ENCODE results near the gene TIMP2. TPM values are rescaled to one million over a fixed set of nuclear protein-coding genes. Genes with fewer than 3 reads are reported as not detected.
"Not testable (repeated sequence)": the region's sequence is repeated elsewhere in the genome, so short reads cannot be mapped to it uniquely, and the experiment has no call there.

TIMP2 gene
- total RNA-seq, 1 donor from 2014 or later: 33.2 TPM

GRCh38 chr17:78954684-78955083 is 29.5 kb upstream of the TIMP2 start:
- no peak for DNase-seq

DNA sequence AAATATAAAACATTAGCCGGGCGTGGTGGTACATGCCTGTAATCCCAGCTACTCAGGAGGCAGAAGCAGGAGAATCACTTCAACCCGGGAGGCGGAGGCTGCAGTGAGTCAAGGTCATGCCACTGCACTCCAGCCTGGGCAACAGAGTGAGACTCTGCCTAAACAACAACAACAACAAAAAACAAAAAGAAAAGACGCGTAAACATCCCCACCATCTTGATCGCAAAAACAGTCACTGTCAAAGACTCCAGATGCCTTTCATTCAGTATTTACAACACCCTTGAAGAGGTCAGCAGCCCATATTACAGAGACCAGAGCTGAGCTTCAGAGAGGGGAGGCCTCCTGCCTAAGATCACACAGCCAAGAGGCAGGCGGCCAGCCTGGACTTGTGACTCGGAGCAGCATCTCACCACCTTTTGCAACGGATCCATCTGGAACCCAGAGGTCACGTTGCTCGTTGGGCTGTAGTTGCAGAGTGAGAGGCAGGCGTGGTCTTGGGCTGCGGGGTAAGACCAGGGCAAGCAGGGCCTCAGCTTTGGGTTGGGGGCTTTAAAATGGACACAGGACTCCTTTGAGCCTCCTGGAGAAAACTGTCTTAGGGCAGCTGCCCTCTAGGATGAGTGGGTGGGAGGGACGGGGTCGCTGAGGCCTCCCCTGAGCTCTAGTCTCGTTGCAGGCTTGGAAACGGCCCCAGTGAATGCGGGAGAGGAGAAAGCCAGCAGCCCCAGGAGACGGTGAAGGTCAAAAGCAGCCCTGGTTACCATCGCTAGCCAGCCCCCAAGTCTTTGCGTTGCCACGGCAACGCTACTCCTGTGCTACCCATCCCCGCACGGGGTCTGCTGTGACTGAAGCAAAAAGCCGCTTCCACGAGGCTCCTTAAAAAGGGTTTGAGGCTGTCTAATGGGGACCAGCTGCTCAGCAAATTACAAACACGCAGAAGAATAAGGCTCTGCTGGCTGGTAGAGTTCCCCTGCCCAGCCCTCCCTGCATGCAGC is 28.5 kb upstream of the TIMP2 start:
- DNase-seq: no peak

DNA sequence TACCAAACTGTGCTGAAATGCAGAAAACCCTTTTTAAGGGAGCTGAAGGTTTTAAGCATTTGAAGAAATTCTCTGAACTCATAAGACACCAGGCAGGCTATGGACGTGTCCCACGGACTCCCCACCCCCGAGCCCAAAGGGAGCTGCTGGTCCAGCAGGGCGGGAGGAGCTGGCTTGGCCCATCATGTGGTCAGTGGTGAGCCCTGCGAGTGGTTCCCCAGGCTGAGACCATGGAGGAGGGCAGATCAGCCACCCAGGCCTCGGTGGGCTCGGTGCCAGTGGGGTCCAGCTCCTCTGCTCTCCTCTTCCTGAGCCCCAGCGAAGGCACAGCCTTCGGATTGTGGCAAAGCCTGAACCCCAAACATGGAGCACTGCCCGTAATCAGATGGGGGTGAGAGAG is 27.5 kb upstream of the TIMP2 start:
- no peak for DNase-seq

DNA sequence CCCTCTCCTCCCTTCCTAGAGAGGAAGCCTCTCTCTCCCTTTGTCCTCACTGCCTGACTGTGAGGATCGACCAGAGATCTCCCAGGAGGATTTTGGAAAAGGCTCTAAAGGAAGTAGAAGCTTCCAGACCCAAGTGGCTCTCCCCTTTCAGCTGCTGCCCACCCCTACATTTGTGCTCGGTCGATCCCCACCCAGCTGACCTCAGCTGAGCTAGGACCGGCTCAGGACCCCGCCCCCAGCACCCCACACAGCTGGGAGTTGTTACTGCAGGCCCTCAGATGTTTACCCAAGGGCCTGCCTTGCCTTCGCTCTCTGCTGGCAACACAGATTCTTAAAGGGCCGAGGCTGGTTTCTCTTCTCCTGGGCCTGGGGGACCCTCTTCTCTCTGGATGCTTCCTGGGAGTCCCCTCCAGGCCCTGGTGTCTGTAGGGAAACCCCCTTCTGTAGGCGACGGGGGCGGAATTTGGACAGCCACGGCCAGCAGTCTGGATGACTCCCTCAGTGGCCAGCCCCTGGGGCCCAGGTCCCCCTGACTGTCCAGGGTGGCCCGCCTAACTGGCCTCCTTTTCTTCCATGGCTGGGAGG is 26.9 kb upstream of the TIMP2 start:
- DNase-seq: no peak

GRCh38 chr17:78950870-78951269 is 25.7 kb upstream of the TIMP2 start:
- no peak for DNase-seq

DNA sequence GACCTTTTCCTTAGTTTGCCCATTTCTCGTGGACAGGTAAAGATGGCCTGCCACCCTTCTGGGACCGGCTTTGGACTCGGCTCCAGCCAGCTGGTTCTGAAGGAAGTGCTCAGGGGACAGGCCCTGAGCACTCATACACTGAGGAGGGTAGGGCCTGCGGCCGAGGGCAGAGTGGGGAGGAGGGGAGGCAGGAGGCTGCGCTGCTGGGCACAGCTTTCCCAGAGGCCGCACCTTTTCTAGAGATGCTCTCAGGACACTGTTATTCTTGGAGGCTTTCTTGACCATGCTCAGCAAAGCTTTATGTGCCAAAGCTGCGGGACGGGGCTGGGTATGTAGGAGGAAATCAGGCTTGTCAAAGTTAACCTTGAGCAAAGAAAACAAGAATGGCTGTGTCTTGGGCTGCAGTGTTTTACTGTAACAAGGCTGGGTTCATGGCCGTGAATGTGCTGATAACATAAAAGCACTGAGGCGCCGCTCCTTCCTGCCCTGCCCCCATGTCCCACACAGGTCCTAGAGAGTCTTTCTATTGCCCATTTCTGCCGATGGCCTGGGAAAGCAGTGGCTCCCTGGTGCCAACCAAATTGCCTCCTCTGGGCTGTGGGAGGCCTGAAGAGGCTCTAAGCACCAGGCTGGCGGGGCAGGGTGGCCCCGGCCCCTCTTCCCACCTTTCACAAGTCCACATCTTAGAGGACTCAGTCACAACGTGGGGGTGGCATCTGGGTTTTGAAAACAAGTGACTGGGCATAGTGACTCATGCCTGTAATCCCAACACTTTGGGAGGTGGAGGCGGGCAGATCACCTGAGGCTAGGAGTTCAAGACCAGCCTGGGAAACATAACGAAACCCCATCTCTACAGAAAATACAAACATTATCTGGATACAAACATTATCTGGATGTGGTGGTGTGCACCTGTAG is 22.3 kb upstream of the TIMP2 start:
- no peak for DNase-seq

DNA sequence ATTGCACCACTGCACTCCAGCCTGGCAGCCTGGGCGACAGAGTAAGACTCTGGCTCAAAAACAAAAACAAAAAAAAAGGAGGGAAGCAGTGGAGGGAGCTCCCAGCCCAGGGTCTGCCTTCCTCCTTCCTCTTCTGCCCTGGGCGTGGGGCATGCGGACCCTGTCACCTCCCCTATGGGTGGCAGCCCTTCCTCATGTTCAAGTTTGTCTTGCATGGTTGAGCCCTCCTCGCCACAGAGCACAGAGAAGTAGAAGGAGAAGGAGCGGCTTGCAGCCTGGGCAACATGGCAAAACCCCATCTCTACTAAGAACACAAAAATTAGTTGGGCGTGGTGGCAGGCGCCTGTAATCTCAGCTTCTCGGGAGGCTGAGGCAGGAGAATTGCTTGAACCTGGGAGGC is 21.4 kb upstream of the TIMP2 start:
- DNase-seq: no peak

- DNase-seq: no peak
Observed at GRCh38 chr17:78946131-78946530, 20.9 kb upstream of the TIMP2 start.

GRCh38 chr17:78945455-78945854 is 20.3 kb upstream of the TIMP2 start:
- DNase-seq: not testable (repeated sequence)

DNA sequence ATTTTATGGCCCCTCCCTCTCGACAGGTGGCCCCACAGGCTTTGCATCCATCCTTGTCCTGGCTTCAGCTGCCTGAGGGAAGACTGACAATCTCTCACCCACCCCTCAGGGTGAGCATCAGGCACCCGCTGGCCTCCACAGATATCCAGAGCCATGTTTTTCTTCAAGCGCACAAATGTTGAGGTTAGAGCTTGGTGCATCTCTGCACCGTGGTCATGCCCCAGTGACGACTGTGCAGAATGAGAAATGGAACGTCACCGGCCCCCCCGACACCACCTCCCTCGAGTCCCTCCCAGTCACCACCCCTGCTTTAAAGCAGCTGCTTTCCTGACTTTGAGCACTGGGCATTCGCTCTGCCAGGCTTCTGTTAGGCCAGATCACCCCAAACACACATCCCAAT is 19.8 kb upstream of the TIMP2 start:
- DNase-seq: no peak

GRCh38 chr17:78944026-78944425 is 18.8 kb upstream of the TIMP2 start:
- no peak for DNase-seq

DNA sequence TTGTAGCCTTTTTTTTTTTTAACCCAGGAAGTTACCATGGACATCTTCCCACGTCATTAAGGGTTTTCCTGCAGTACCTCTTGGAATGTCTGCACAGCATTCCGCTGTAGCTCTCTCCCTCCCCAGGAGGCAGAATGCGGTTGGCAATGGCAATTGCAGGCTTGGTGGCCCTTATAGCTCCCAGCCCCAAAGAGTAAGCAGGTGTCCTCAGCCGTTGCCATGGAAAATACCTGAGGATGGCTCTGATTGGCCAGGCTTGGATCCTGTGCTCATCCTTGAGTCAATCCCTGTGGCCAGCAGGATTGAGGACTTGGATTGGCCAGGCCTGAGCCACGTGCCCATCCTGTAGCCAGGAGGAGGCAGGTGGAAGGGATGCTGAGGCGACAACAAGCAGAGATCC is 15.5 kb upstream of the TIMP2 start:
- no peak for DNase-seq

DNA sequence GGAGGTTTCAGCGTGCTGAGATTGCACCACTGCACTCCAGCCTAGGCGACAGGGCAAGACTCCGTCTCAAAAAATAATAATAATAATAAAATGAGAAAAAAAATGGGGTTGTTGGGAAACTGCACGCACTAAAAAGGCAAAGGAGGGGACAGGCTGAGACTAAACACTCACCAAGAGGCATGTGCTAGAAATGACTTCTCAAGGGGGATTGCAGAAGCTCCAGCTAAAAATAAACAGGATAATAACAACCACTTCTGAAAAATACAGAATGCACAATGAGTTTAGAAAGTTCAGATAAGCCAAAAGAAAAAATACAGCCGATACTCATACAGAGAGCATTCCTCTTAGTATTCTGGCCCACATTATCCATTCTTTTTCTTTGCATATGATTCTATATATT is 15.1 kb upstream of the TIMP2 start:
- no peak for DNase-seq

DNA sequence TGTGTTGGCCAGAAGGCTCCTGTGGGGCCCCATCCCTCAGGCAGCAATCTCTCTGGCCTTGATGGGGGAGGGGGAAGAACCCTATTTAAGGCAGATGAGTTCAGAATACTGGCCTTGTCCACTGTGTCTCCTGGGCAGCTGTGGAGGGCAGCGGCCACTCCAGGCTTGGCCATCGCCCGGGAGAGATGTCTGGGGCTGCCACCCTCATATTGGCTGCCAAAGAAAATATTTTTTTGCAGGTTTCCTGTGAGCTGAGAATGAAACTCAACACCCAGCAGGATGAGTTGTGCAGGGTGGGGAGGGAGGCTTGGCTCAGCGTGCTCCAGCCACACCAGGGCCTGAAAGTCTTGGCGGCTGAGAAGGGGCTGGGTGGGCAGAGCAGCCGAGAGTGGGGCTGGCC is 14.4 kb upstream of the TIMP2 start:
- no peak for DNase-seq

DNA sequence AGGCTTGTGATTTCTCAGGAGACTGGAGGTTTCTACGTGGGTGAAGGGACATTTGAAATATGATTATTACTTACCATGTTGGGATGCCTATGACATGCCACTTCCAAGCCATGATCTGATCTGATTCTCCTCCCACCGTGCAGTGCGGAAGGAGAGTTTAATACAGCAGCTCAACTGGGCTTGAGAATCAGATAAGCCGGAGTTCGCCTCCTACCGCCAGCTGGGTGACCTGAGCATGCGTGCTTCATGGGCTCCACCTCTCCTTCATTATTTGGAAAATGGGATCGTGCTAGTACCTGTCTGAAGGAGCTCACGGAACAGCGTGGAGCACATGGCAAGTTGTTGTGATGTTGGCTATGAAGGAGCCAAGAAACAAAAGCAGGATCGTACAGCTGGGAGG is 12.4 kb upstream of the TIMP2 start:
- no peak for DNase-seq

GRCh38 chr17:78935419-78936323 is 10.5 kb upstream of the TIMP2 start:
- no peak for DNase-seq

DNA sequence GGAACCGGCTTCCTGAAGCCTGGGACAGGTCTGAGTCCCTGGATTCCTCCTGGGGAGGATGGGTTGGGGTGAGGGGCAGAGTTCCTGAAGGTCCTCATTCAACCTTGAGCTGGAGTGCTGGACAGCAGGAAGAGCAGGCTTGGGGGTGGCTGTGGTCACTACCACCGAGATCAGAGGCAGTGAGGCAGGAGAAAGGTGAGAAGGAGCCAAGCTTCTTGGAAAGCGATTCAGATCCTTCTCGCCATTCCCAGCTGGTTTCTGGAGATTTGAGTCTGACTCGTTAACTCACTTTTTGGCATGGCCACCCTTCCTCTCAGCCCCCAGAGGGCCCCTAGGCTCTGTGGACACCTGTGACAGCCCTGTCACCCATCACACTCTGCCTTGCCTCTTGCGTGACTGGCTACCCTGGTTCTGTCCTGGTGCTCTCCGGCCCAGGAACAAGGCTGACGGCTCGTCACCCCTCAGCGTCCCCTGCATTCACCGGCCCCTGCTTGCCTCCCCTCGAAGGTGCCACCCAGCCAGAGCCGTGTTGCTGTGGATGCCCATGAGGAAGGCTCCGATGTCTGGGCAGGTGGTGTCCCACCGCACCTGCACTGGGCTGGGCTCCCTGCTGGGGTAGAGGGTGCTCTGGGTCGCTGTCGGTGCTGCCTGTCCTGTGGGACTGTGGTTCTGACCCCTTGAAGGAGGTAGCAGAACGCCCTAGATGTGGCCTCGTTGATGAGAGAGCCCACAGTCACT is 9.7 kb upstream of the TIMP2 start:
- DNase-seq: no peak

DNA sequence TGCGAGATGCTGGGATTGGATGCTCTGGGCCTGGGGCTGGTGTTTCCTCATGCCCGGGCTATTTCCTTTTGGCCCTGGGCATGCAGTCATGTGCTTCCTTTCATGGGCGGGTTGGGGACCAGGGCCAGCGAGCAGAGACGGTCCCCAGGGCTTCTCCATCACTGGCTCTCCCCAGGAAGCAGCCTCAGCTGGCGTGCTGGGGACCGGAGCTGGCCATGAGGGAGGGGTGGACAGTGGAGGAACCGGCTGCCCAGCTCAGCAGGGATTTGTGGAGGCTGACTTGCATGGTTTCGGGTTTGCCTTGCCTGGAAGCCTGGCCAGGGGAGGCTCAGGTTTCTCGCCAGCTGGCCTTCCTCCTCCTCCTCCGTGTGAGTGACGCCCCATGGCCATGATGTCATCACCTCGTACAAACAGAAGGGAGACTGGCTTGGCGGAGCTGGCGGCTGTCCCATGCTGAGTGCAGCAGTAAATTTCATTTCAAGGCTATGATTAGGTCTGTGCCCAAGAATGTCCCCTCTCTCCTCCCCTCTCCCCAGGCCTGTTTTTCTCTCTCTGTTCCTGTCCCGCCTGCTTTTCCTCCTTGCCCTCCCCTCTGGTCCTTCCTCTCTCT is 8.9 kb upstream of the TIMP2 start:
- peak; percentile 79 for DNase-seq

GRCh38 chr17:78933025-78933958 is 8.1 kb upstream of the TIMP2 start:
- DNase-seq: no peak

Data from occipital lobe (tissue), 2 donors.